Right lobe of liver (tissue), 4 donors: ENCODE results near the gene IRX4.

Experiments
- CTCF ChIP-seq, 4 donors: fragments of 200-600 bp in 3 of 4; fragments of 450-650 bp in 1 of 4; IDR thresholded peaks; one replicate each; pipeline versions ENCODE4 v1.5.1 to v1.8.0; 2016 to 2022; ENCODE audit warnings: antibody characterized with exemption in 4 of 4, mild to moderate bottlenecking in 2 of 4
- POLR2A ChIP-seq: fragments of 450-650 bp; IDR thresholded peaks from one replicate; pipeline ENCODE4 v1.6.1; 2017; ENCODE audit warnings: antibody characterized with exemption, mild to moderate bottlenecking
- donor health status: DM: no; HTN: no; CAD: no.
- donor health status: DM: no; HTN: no; CAD: no.
- donor health status: DM: no; HTN: yes; CAD: no.

- TF ChIP-seq CTCF (IDR thresholded peaks at IDR 0.05) (no peak), POLR2A (no peak)
These were observed 41.0 kb upstream of the IRX4 start for GRCh38 chr5:1923766-1924165.
